ENCODE results near the gene FHIT.
"Not testable (repeated sequence)": the region's sequence is repeated elsewhere in the genome, so short reads cannot be mapped to it uniquely, and the experiment has no call there.

FHIT gene

DNA sequence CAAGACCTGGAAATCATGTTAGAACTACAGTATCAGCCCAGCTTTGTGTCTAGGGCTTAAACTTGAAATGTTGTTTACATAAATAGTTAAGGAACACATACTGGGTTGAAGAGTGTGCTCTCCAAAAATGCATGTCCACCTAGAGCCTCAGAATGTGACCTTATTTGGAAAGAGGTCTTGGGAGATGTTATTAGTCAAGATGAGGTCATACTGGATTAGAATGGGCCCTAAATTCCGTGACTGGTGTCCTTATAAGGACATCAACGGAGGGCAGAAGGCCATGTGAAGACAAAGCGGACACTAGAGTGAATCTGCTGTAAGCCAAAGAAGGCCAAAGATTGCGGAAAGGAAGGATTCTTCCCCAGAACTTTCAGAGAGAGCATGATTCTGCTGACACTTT lies 1442.2 kb downstream of the FHIT start:
- H3K4me1 ChIP-seq (ENCODE audit: insufficient read depth, low read length): no peaks in the 10 kb centered on the region
- no peaks in the 10 kb centered on the region for H3K9me3 ChIP-seq (ENCODE audit: low read length)
- H3K36me3 ChIP-seq (ENCODE audit: insufficient read depth, low read length): no peaks in the 10 kb centered on the region
- H3K4me3 ChIP-seq (ENCODE audit: low read depth in 1 of 2, low read length in 2 of 2): no peak overlapping the region
- H3K9ac ChIP-seq (ENCODE audit: low read length): no peak overlapping the region
- no peak overlapping the region for H3K27ac ChIP-seq (ENCODE audit: low read depth, low read length)
- no peaks in the 10 kb centered on the region for H3K27me3 ChIP-seq (ENCODE audit: control insufficient read depth in 1 of 2, insufficient read depth in 2 of 2, low read length in 2 of 2)

DNA sequence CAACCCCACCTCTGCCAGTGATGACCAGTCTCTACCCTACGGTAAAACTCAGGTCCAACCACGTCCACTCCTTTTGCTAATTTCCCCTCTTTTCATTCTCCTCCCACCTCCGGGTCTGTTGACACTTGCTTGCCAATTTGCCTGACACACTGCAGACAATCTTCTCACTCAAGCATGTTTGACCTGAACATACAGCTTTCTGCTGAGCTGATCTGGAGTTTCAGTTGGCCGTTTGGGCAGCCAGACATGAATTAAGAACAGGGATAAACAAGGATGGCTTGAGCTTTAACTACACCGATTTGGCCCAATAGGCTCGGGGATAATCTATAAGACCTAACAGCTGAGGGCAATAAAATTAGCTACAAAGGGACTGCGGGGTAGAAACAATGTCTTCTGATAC lies 1442.8 kb downstream of the FHIT start:
- Histone ChIP-seq H3K4me1 (ENCODE audit: insufficient read depth, low read length) (no peaks in the 10 kb centered on the region), H3K4me3 (ENCODE audit: low read depth in 1 of 2, low read length in 2 of 2) (no peak overlapping the region), H3K27ac (ENCODE audit: low read depth, low read length) (no peak overlapping the region), H3K27me3 (ENCODE audit: control insufficient read depth in 1 of 2, insufficient read depth in 2 of 2, low read length in 2 of 2) (no peaks in the 10 kb centered on the region), H3K9ac (ENCODE audit: low read length) (no peak overlapping the region), H3K9me3 (ENCODE audit: low read length) (no peaks in the 10 kb centered on the region), H3K36me3 (ENCODE audit: insufficient read depth, low read length) (no peaks in the 10 kb centered on the region)

DNA sequence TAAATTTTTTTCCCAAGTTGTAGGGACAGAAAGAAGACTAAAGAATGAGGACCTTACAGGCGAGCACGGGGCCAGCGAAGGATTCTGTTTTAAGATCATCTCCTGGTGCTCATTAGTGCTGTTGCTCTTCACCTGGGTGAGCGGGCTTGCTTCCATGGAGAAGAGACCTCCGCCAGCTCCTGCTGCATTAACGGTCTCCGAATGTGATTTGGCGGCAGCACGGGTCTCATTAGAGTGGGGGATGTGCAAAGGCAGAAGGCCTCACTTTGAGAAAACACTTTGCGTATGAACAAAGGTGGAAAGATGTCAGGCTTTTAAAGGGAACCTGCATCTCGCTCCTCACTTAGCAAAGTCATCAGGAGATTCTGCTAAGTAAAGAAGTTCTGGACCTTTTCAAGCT lies 1448.0 kb downstream of the FHIT start:
- H3K27me3 ChIP-seq (ENCODE audit: control insufficient read depth in 1 of 2, insufficient read depth in 2 of 2, low read length in 2 of 2): no peaks in the 10 kb centered on the region
- no peak overlapping the region for H3K27ac ChIP-seq (ENCODE audit: low read depth, low read length)
- H3K9ac ChIP-seq (ENCODE audit: low read length): no peak overlapping the region
- no peak overlapping the region for H3K4me3 ChIP-seq (ENCODE audit: low read depth in 1 of 2, low read length in 2 of 2)
- H3K9me3 ChIP-seq (ENCODE audit: low read length): no peaks in the 10 kb centered on the region
- no peaks in the 10 kb centered on the region for H3K4me1 ChIP-seq (ENCODE audit: insufficient read depth, low read length)
- H3K36me3 ChIP-seq (ENCODE audit: insufficient read depth, low read length): no peaks in the 10 kb centered on the region

DNA sequence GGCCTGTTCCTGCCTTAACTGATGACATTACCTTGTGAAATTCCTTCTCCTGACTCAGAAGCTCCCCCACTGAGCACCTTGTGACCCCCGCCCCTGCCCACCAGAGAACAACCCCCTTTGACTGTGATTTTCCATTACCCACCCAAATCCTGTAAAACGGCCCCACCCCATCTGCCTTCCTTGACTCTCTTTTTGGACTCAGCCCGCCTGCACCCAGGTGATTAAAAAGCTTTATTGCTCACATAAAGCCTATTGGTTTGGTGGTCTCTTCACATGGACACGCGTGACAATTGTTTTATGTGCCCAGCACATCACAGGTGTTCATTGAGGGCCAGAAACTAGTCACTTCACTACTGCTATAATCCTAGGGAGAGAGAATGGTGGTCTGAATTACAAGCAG lies 1448.8 kb downstream of the FHIT start:
- H3K36me3 ChIP-seq (ENCODE audit: insufficient read depth, low read length); H3K27ac ChIP-seq (ENCODE audit: low read depth, low read length); H3K9ac ChIP-seq (ENCODE audit: low read length); H3K27me3 ChIP-seq (ENCODE audit: control insufficient read depth in 1 of 2, insufficient read depth in 2 of 2, low read length in 2 of 2); H3K4me1 ChIP-seq (ENCODE audit: insufficient read depth, low read length); H3K9me3 ChIP-seq (ENCODE audit: low read length); H3K4me3 ChIP-seq (ENCODE audit: low read depth in 1 of 2, low read length in 2 of 2): not testable (repeated sequence)

DNA sequence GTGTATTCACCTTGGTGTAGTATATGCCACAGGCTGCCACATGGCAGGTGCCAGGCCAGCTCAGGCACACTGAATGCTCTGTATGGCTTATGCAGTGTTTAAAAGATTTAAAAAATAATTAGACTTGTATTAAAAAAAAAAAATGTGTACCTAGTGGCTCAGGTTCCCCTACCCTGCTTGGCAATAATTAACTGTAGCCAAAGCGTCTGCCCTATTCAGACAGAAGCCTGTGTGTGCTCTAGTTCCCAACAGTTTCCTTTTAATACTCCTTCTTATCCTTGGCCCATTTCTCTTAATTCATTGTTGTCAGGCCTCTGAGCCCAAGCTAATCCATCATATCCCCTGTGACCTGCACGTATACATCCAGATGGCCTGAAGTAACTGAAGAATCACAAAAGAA lies 1449.2 kb downstream of the FHIT start:
- no peaks in the 10 kb centered on the region for H3K36me3 ChIP-seq (ENCODE audit: insufficient read depth, low read length)
- H3K9me3 ChIP-seq (ENCODE audit: low read length): no peaks in the 10 kb centered on the region
- H3K27ac ChIP-seq (ENCODE audit: low read depth, low read length): no peak overlapping the region
- H3K4me1 ChIP-seq (ENCODE audit: insufficient read depth, low read length): no peaks in the 10 kb centered on the region
- H3K9ac ChIP-seq (ENCODE audit: low read length): no peak overlapping the region
- no peaks in the 10 kb centered on the region for H3K27me3 ChIP-seq (ENCODE audit: control insufficient read depth in 1 of 2, insufficient read depth in 2 of 2, low read length in 2 of 2)
- no peak overlapping the region for H3K4me3 ChIP-seq (ENCODE audit: low read depth in 1 of 2, low read length in 2 of 2)

DNA sequence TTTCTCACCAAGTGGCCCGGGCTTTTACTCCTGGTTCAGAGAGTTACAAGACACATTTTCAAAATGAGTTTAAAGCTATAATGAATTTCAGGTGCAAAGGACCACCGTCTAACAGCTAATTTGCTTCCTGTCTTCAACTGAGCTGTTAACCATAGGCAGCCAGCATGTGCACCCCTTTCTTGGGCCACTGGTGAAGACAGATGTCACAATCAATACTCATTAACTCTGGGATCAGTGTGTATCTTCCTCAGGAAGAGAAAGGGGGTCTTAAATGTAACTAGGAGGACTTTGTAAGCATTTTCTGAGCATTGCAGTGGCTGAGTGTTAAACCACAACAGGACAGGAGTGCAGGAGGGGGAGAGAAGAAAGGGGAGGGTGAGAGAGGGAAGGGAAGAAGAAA lies 1450.8 kb downstream of the FHIT start:
- H3K36me3 ChIP-seq (ENCODE audit: insufficient read depth, low read length): no peaks in the 10 kb centered on the region
- H3K27me3 ChIP-seq (ENCODE audit: control insufficient read depth in 1 of 2, insufficient read depth in 2 of 2, low read length in 2 of 2): no peaks in the 10 kb centered on the region
- H3K4me1 ChIP-seq (ENCODE audit: insufficient read depth, low read length): no peaks in the 10 kb centered on the region
- no peak overlapping the region for H3K27ac ChIP-seq (ENCODE audit: low read depth, low read length)
- no peak overlapping the region for H3K9ac ChIP-seq (ENCODE audit: low read length)
- H3K4me3 ChIP-seq (ENCODE audit: low read depth in 1 of 2, low read length in 2 of 2): no peak overlapping the region
- H3K9me3 ChIP-seq (ENCODE audit: low read length): no peaks in the 10 kb centered on the region

DNA sequence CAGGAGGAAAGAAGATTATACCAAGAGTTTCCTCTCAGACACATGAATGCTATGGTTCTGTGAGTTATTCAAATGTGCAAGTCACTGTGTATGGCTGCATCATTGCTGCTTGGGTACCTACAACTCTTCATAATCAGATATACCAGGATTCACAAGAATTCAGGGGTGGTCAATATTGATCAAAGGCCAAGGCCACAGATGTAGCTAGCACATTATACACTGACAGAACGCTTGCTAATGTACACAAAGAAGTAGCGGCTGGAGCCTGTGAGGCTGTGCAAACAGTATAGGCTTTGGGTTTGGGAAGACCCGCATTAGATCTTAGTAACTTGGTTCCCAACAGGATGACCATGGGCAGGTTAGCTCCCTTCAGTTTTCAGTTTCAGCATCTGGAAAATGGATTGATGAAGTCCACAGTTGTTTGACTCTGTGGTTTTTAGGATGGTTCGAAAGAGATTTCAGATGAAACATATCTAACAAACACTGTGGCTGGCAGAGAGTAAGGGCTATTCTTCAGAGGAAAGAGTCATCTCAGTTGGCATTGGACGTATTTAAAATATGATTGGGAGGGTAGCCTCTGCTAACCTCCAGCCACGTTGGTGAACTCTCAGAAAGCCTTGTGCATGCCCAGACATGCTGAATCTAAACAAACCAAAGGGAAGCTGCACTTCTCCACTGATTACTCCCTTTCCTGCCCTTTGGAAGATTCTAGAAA lies 1452.7 kb downstream of the FHIT start:
- H3K36me3 ChIP-seq (ENCODE audit: insufficient read depth, low read length): no peaks in the 10 kb centered on the region
- H3K4me3 ChIP-seq (ENCODE audit: low read depth in 1 of 2, low read length in 2 of 2): no peak overlapping the region
- no peaks in the 10 kb centered on the region for H3K9me3 ChIP-seq (ENCODE audit: low read length)
- no peak overlapping the region for H3K9ac ChIP-seq (ENCODE audit: low read length)
- no peaks in the 10 kb centered on the region for H3K27me3 ChIP-seq (ENCODE audit: control insufficient read depth in 1 of 2, insufficient read depth in 2 of 2, low read length in 2 of 2)
- no peaks in the 10 kb centered on the region for H3K4me1 ChIP-seq (ENCODE audit: insufficient read depth, low read length)
- H3K27ac ChIP-seq (ENCODE audit: low read depth, low read length): no peak overlapping the region

DNA sequence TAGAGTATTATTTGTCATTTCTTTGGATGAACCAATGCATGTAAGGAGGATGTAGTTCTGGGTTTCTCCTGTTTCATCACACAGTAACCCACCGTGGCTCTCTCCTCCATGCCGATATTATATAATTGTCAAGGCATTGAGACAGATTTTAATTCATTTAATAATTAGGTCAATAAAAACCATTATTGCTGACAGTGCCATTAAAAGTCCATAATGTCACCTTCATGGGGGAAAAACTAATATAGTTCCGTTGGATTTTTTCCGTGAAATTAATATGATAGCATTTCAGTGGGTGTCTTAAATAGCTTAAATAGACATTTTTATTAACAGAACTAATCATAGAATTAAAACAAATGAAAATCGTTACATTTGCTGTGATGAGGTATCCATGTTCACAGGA lies 1453.7 kb downstream of the FHIT start:
- Histone ChIP-seq H3K4me3 (ENCODE audit: low read depth in 1 of 2, low read length in 2 of 2) (no peak overlapping the region), H3K9ac (ENCODE audit: low read length) (no peak overlapping the region), H3K27me3 (ENCODE audit: control insufficient read depth in 1 of 2, insufficient read depth in 2 of 2, low read length in 2 of 2) (no peaks in the 10 kb centered on the region), H3K27ac (ENCODE audit: low read depth, low read length) (no peak overlapping the region), H3K9me3 (ENCODE audit: low read length) (no peaks in the 10 kb centered on the region), H3K36me3 (ENCODE audit: insufficient read depth, low read length) (no peaks in the 10 kb centered on the region), H3K4me1 (ENCODE audit: insufficient read depth, low read length) (no peaks in the 10 kb centered on the region)

DNA sequence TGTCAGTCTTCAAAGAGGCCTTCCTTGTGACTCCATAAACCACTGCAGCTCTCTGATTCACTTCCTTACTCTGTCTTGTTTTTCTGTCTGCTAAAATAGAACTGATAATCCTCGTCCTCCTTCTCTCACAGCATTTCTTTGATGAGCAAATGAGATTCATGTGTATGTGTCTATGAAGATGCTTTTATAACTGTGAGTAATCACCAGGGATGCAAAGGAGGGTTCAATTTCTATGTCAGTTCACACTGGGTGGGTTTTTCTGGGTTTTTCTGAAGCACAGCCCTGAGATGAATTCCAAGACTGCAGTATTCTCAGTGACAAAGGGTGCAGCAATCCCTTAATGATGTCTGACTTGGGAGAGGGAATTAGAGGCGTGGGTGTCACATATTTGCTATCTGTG lies 1454.8 kb downstream of the FHIT start:
- no peak overlapping the region for H3K27ac ChIP-seq (ENCODE audit: low read depth, low read length)
- H3K4me3 ChIP-seq (ENCODE audit: low read depth in 1 of 2, low read length in 2 of 2): no peak overlapping the region
- H3K36me3 ChIP-seq (ENCODE audit: insufficient read depth, low read length): no peaks in the 10 kb centered on the region
- no peaks in the 10 kb centered on the region for H3K27me3 ChIP-seq (ENCODE audit: control insufficient read depth in 1 of 2, insufficient read depth in 2 of 2, low read length in 2 of 2)
- no peaks in the 10 kb centered on the region for H3K4me1 ChIP-seq (ENCODE audit: insufficient read depth, low read length)
- H3K9ac ChIP-seq (ENCODE audit: low read length): no peak overlapping the region
- no peaks in the 10 kb centered on the region for H3K9me3 ChIP-seq (ENCODE audit: low read length)

DNA sequence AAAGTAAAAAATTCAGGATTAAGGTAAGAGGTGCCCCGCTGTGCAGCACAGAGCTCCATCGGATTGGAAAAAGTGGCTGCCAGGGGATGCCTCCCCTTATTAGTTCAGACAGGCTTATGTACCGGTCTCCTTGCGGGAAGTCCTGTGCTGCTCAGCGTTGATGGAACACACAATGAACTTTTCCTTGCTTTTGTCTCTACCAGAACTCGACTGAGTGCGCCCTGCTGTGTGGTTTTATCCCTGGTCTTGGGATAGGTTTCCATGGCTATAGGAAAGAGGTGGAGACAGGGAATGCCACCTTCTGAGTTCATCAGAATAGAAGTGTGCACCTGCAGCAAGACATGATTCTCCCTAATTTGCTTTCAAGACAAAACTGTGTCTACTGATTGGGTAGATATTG lies 1455.5 kb downstream of the FHIT start:
- no peaks in the 10 kb centered on the region for H3K9me3 ChIP-seq (ENCODE audit: low read length)
- H3K27me3 ChIP-seq (ENCODE audit: control insufficient read depth in 1 of 2, insufficient read depth in 2 of 2, low read length in 2 of 2): no peaks in the 10 kb centered on the region
- no peak overlapping the region for H3K9ac ChIP-seq (ENCODE audit: low read length)
- H3K36me3 ChIP-seq (ENCODE audit: insufficient read depth, low read length): no peaks in the 10 kb centered on the region
- no peaks in the 10 kb centered on the region for H3K4me1 ChIP-seq (ENCODE audit: insufficient read depth, low read length)
- no peak overlapping the region for H3K4me3 ChIP-seq (ENCODE audit: low read depth in 1 of 2, low read length in 2 of 2)
- H3K27ac ChIP-seq (ENCODE audit: low read depth, low read length): no peak overlapping the region

DNA sequence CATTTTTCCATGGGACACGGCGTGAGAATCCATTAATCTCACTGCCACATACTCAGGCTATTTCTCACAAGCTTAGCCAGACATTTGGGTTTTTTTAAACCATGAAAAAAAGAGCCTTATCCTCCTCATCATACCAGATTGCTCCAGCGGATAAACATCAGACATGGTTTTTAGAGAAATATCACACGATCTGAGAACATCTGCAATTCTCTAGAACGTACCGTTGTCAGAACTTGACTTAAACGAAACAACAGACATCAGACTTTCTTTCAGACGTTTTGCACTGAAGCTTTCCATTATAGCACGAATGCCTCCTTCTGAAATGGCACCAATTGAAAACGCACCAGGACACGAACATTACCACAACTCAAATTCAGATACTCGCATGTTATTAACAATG lies 1457.3 kb downstream of the FHIT start:
- H3K27ac ChIP-seq (ENCODE audit: low read depth, low read length): no peak overlapping the region
- no peak overlapping the region for H3K9ac ChIP-seq (ENCODE audit: low read length)
- H3K27me3 ChIP-seq (ENCODE audit: control insufficient read depth in 1 of 2, insufficient read depth in 2 of 2, low read length in 2 of 2): no peaks in the 10 kb centered on the region
- no peaks in the 10 kb centered on the region for H3K36me3 ChIP-seq (ENCODE audit: insufficient read depth, low read length)
- H3K4me1 ChIP-seq (ENCODE audit: insufficient read depth, low read length): no peaks in the 10 kb centered on the region
- H3K9me3 ChIP-seq (ENCODE audit: low read length): no peaks in the 10 kb centered on the region
- H3K4me3 ChIP-seq (ENCODE audit: low read depth in 1 of 2, low read length in 2 of 2): no peak overlapping the region

DNA sequence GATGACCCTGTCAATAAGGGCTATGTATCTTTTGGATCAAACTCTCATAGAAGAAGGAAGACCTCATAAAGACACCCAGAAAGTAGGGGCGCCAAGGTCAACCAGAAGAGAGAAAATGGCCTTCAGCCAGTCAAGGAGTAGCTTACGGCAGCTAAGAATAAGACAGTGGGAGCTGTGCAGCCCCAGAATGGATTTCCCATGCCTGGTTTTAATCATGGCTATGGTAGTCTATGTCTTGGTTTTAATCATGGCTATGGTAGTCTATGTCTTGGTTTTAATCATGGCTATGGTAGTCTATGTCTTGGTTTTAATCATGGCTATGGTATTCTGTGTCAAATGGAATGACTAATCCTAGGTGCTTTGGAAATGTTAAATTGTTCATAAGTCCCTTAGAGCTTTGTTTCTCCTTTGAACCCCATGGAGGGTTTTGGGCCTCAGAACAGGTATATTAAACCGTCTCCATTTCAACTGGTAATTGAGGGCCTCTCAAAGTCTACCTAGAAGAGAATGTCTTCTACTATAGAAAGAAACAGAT lies 1459.4 kb downstream of the FHIT start:
- no peaks in the 10 kb centered on the region for H3K27me3 ChIP-seq (ENCODE audit: control insufficient read depth in 1 of 2, insufficient read depth in 2 of 2, low read length in 2 of 2)
- no peaks in the 10 kb centered on the region for H3K4me1 ChIP-seq (ENCODE audit: insufficient read depth, low read length)

More for the DNA sequence above, 1459.4 kb downstream of the FHIT start:
- H3K9me3 ChIP-seq (ENCODE audit: low read length): no peaks in the 10 kb centered on the region
- no peak overlapping the region for H3K27ac ChIP-seq (ENCODE audit: low read depth, low read length)
- no peaks in the 10 kb centered on the region for H3K36me3 ChIP-seq (ENCODE audit: insufficient read depth, low read length)
- H3K9ac ChIP-seq (ENCODE audit: low read length): no peak overlapping the region
- H3K4me3 ChIP-seq (ENCODE audit: low read depth in 1 of 2, low read length in 2 of 2): no peak overlapping the region
